Measurements from ENCODE around the gene PXK. TPM values are rescaled to one million over a fixed set of nuclear protein-coding genes. Genes with fewer than 3 reads are reported as not detected.

PXK gene
- total and polyA plus RNA-seq, 10 of the 15 experiments (the other 5 are each of a cell fraction or from before 2014, with no cell fraction given): 8.4 to 38.0 (median 27.6) TPM

GRCh38 chr3:58305882-58306711 lies 26.6 kb upstream of the PXK start, which contains the start of the genes HTD2 and RPP14 (continued):
- TF ChIP-seq CTCF (IDR thresholded peaks at IDR 0.05 in 2 of 3, conservative IDR thresholded peaks at IDR 0.05 in 1 of 3; ENCODE audit: control insufficient read depth in 2 of 3, extremely low read depth in 1 of 3, insufficient read depth in 1 of 3, low read depth in 3 of 3, low read length in 3 of 3) (peak; percentile 93 to 98 (median 96); a peak in 5 of 6 replicates), KLF5 (IDR thresholded peaks at IDR 0.05; ENCODE audit: partially characterized antibody) (no peak), CUX1 (IDR thresholded peaks at IDR 0.05; ENCODE audit: insufficient replicate concordance, low read depth, low read length) (no peak), HDGF (IDR thresholded peaks at IDR 0.05) (no peak), CEBPB (IDR thresholded peaks at IDR 0.05; ENCODE audit: borderline replicate concordance in 1 of 2, low read depth in 2 of 2, low read length in 2 of 2) (no peak), MYB (IDR thresholded peaks at IDR 0.05; ENCODE audit: borderline replicate concordance, low read depth, low read length) (no peak), STAT1 (conservative IDR thresholded peaks at IDR 0.05) (peak; percentile 91; the same call in 1 of the 2 replicates), TCF3 (IDR thresholded peaks at IDR 0.05; ENCODE audit: borderline replicate concordance, insufficient read depth, low read depth, low read length) (no peak), STAT3 (IDR thresholded peaks at IDR 0.05; ENCODE audit: low read depth, low read length) (no peak), DPF2 (IDR thresholded peaks at IDR 0.05) (peak; percentile 87), ZNF24 (IDR thresholded peaks at IDR 0.05) (peak; percentile 98), BHLHE40 (IDR thresholded peaks at IDR 0.05; ENCODE audit: borderline replicate concordance in 1 of 2, low read depth in 2 of 2, low read length in 1 of 2) (peak; percentile 75 to 86), SKIL (IDR thresholded peaks at IDR 0.05; ENCODE audit: low read depth, poor library complexity, severe bottlenecking) (peak; percentile 35), EED (IDR thresholded peaks at IDR 0.05; ENCODE audit: low read depth) (0 out of 2 replicates have a peak, but pooled peaks have one; percentile 11), TBL1XR1 (IDR thresholded peaks at IDR 0.05; ENCODE audit: low read depth, low read length) (no peak), ZNF622 (IDR thresholded peaks at IDR 0.05) (no peak), RFX5 (IDR thresholded peaks at IDR 0.05; ENCODE audit: low read depth, low read length) (0 out of 2 replicates have a peak, but pooled peaks have one; percentile 47), SUPT20H (IDR thresholded peaks at IDR 0.05; ENCODE audit: borderline replicate concordance, control insufficient read depth, low read depth, low read length) (no peak), RAD21 (IDR thresholded peaks at IDR 0.05; ENCODE audit: insufficient read depth, low read depth, low read length) (peak; percentile 45; the same call in 1 of the 2 replicates), HDAC2 (IDR thresholded peaks at IDR 0.05) (no peak), SMAD5 (IDR thresholded peaks at IDR 0.05; ENCODE audit: low read depth) (no peak)
